ENCODE results near the gene SMIM24.

DNA sequence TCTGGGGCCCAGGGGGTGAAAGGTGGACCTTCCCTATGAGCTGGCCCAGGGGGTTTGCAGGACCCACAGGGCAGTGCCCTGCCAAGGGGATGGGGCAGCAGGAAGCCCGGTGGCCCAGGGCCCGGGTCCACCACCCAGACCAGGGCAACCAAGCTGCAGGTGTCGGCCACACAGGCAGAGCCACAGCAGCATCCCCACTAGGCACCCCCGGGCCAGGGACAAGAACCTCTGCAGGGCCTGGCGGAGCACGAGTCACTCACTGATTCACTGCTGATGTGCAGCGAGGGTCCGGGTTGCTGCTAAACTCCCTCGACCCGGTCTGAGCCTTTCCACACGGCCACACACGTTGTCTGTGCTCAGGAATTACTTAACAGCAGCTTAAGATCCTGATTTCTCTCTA lies 34.6 kb upstream of the SMIM24 start:
- TF ChIP-seq POLR2A (IDR thresholded peaks at IDR 0.05), result no peak
- TF ChIP-seq, protein P1, sequence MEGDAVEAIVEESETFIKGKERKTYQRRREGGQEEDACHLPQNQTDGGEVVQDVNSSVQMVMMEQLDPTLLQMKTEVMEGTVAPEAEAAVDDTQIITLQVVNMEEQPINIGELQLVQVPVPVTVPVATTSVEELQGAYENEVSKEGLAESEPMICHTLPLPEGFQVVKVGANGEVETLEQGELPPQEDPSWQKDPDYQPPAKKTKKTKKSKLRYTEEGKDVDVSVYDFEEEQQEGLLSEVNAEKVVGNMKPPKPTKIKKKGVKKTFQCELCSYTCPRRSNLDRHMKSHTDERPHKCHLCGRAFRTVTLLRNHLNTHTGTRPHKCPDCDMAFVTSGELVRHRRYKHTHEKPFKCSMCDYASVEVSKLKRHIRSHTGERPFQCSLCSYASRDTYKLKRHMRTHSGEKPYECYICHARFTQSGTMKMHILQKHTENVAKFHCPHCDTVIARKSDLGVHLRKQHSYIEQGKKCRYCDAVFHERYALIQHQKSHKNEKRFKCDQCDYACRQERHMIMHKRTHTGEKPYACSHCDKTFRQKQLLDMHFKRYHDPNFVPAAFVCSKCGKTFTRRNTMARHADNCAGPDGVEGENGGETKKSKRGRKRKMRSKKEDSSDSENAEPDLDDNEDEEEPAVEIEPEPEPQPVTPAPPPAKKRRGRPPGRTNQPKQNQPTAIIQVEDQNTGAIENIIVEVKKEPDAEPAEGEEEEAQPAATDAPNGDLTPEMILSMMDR (IDR thresholded peaks at IDR 0.05), result no peak

All from heart left ventricle (tissue), 13 donors.